Measurements from ENCODE around the gene ZNF518B. TPM values are rescaled to one million over a fixed set of nuclear protein-coding genes. Genes with fewer than 3 reads are reported as not detected.

ZNF518B gene
- total and polyA plus RNA-seq, 10 of the 15 experiments (the other 5 are each of a cell fraction or from before 2014, with no cell fraction given) = 2.7 to 20.5 (median 9.2) TPM

GRCh38 chr4:10456595-10457254 is 501 bp downstream of the ZNF518B start (continued):
- TF ChIP-seq, protein P1, sequence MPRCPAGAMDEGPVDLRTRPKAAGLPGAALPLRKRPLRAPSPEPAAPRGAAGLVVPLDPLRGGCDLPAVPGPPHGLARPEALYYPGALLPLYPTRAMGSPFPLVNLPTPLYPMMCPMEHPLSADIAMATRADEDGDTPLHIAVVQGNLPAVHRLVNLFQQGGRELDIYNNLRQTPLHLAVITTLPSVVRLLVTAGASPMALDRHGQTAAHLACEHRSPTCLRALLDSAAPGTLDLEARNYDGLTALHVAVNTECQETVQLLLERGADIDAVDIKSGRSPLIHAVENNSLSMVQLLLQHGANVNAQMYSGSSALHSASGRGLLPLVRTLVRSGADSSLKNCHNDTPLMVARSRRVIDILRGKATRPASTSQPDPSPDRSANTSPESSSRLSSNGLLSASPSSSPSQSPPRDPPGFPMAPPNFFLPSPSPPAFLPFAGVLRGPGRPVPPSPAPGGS (IDR thresholded peaks at IDR 0.05; ENCODE audit: borderline replicate concordance, insufficient read depth, low read depth, low read length, poor library complexity, severe bottlenecking) = no peak
- peak; percentile 95 for TF ChIP-seq YY1 (IDR thresholded peaks at IDR 0.05; ENCODE audit: low read depth, low read length)
- TF ChIP-seq, protein P2, sequence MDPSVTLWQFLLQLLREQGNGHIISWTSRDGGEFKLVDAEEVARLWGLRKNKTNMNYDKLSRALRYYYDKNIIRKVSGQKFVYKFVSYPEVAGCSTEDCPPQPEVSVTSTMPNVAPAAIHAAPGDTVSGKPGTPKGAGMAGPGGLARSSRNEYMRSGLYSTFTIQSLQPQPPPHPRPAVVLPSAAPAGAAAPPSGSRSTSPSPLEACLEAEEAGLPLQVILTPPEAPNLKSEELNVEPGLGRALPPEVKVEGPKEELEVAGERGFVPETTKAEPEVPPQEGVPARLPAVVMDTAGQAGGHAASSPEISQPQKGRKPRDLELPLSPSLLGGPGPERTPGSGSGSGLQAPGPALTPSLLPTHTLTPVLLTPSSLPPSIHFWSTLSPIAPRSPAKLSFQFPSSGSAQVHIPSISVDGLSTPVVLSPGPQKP (IDR thresholded peaks at IDR 0.05; ENCODE audit: low read depth, low read length) = 0 out of 2 replicates have a peak, but pooled peaks have one; percentile 26

GRCh38 chr4:10456260-10456594 is 999 bp downstream of the ZNF518B start:
- CTCF ChIA-PET = no interaction called here
- H3K27me3 ChIP-seq (replicated peaks in 1 of 2; ENCODE audit: control insufficient read depth in 2 of 2, insufficient read depth in 2 of 2, low read length in 1 of 2) = no peaks in the 10 kb centered on the region
- POLR2A ChIA-PET = interaction anchor here (0.8 to 1.5 kb wide), 3 partner anchors 33 to 450 kb away, joined by 3 to 4 read pairs (median 4); no protein-coding TSS in a partner anchor
- peak; percentile 1; the same call in 2 of the 3 replicates for ATAC-seq
- H3K79me2 ChIP-seq (ENCODE audit: control insufficient read depth, insufficient read depth, low read length) = peaks cover 11% of the 10 kb centered on the region
- H2AFZ ChIP-seq (ENCODE audit: control insufficient read depth, low read depth, low read length) = peak overlapping the region; percentile 84
- H3K9ac ChIP-seq (ENCODE audit: control insufficient read depth, insufficient read depth, low read length) = peak overlapping the region; percentile 66
- no peaks in the 10 kb centered on the region for H3K4me1 ChIP-seq (ENCODE audit: control insufficient read depth, insufficient read depth, low read length)
- intact Hi-C loops (cut with micrococcal nuclease; ENCODE audit: unreplicated experiment) (loop anchor here (10.0 kb wide), 1 partner anchor 969 kb away; the partner anchor contains the start of gene HS3ST1), in situ Hi-C loops (cut with MboI) (no loop called here)
- FAIRE-seq = no peak
- RAD21 ChIA-PET (ENCODE audit: unreplicated experiment) = interaction anchor here (1.0 kb wide), 1 partner anchor 291 kb away, joined by 3 read pairs; no protein-coding TSS in a partner anchor
- no peak for DNase-seq (ENCODE audit: low read depth, low spot score)
- H3K9me3 ChIP-seq (replicated peaks; ENCODE audit: control insufficient read depth, insufficient read depth, low read length) = no peaks in the 10 kb centered on the region
- TF ChIP-seq MTA3 (IDR thresholded peaks at IDR 0.05; ENCODE audit: borderline replicate concordance, low read length) = no peak
- TF ChIP-seq, protein P3, sequence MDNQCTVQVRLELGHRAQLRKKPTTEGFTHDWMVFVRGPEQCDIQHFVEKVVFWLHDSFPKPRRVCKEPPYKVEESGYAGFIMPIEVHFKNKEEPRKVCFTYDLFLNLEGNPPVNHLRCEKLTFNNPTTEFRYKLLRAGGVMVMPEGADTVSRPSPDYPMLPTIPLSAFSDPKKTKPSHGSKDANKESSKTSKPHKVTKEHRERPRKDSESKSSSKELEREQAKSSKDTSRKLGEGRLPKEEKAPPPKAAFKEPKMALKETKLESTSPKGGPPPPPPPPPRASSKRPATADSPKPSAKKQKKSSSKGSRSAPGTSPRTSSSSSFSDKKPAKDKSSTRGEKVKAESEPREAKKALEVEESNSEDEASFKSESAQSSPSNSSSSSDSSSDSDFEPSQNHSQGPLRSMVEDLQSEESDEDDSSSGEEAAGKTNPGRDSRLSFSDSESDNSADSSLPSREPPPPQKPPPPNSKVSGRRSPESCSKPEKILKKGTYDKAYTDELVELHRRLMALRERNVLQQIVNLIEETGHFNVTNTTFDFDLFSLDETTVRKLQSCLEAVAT (IDR thresholded peaks at IDR 0.05) = peak; percentile 85
- no peaks in the 10 kb centered on the region; the same call in 1 of the 2 replicates for H4K20me1 ChIP-seq (ENCODE audit: control insufficient read depth, insufficient read depth)
- peak overlapping the region; percentile 58 for H3K4me2 ChIP-seq (ENCODE audit: control insufficient read depth, insufficient read depth)
- SMC1A ChIA-PET (ENCODE audit: uncharacterized antibody, unreplicated experiment) = interaction anchor here (1.2 kb wide), 1 partner anchor 13 kb away, joined by 3 read pairs; no protein-coding TSS in a partner anchor
- 68% methylated on average over 11 of the region's 11 CpGs for WGBS (ENCODE audit: insufficient coverage, insufficient replicate concordance, low lambda C conversion rate, missing lambda C conversion rate)
- H3K27ac ChIP-seq (ENCODE audit: control insufficient read depth, insufficient read depth) = peak overlapping the region; percentile 65
- peak overlapping the region; percentile 82 for H3K4me3 ChIP-seq
- peaks cover 0 to 4% of the 10 kb centered on the region in 2 experiments; a peak in 1 of 4 replicates for H3K36me3 ChIP-seq (ENCODE audit: control insufficient read depth in 2 of 2, insufficient read depth in 2 of 2, low read length in 1 of 2)
- no TSS peak for BruUV-seq (replicated peaks)

Data from GM12878 (cell line).